ENCODE data around the gene SF1.

SF1 gene

DNA sequence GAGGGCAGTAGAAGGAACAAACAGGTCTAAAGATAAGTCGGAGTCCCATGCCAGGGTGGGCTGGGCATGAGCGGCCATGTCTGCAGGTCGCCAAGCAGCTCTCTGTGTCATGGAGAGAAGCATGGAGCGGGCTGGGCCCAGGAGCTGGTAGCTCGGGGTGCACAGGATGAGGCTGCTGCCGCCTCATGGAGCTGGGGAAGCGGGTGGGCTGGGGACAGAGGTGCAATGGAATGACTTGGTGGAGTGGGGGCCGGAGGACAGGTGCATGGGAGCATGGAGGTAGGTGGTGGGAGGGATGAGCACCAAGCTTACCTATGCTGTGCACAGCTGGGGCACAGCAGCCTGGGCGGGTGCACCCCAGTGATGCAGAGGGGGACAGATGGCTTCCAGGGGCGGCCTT is 58.9 kb downstream of the SF1 start:
- Histone ChIP-seq H3K27ac (replicated peaks) (no peak overlapping the region), H3K27me3 (ENCODE audit: insufficient read depth, poor library complexity, severe bottlenecking) (peaks cover 35% of the 10 kb centered on the region), H3K4me3 (replicated peaks; ENCODE audit: insufficient read depth, low read length) (no peak overlapping the region)
- TF ChIP-seq, protein P1, sequence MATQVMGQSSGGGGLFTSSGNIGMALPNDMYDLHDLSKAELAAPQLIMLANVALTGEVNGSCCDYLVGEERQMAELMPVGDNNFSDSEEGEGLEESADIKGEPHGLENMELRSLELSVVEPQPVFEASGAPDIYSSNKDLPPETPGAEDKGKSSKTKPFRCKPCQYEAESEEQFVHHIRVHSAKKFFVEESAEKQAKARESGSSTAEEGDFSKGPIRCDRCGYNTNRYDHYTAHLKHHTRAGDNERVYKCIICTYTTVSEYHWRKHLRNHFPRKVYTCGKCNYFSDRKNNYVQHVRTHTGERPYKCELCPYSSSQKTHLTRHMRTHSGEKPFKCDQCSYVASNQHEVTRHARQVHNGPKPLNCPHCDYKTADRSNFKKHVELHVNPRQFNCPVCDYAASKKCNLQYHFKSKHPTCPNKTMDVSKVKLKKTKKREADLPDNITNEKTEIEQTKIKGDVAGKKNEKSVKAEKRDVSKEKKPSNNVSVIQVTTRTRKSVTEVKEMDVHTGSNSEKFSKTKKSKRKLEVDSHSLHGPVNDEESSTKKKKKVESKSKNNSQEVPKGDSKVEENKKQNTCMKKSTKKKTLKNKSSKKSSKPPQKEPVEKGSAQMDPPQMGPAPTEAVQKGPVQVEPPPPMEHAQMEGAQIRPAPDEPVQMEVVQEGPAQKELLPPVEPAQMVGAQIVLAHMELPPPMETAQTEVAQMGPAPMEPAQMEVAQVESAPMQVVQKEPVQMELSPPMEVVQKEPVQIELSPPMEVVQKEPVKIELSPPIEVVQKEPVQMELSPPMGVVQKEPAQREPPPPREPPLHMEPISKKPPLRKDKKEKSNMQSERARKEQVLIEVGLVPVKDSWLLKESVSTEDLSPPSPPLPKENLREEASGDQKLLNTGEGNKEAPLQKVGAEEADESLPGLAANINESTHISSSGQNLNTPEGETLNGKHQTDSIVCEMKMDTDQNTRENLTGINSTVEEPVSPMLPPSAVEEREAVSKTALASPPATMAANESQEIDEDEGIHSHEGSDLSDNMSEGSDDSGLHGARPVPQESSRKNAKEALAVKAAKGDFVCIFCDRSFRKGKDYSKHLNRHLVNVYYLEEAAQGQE (IDR thresholded peaks at IDR 0.05; ENCODE audit: insufficient replicate concordance, low read depth) = no peak
- TF ChIP-seq SPI1 (IDR thresholded peaks at IDR 0.05; ENCODE audit: borderline replicate concordance, low read depth) = no peak
- no peak for TF ChIP-seq POLR2AphosphoS5 (IDR thresholded peaks at IDR 0.05; ENCODE audit: low read depth)
- no peak for TF ChIP-seq GABPA (IDR thresholded peaks at IDR 0.05; ENCODE audit: low read depth)
- TF ChIP-seq, protein P2, sequence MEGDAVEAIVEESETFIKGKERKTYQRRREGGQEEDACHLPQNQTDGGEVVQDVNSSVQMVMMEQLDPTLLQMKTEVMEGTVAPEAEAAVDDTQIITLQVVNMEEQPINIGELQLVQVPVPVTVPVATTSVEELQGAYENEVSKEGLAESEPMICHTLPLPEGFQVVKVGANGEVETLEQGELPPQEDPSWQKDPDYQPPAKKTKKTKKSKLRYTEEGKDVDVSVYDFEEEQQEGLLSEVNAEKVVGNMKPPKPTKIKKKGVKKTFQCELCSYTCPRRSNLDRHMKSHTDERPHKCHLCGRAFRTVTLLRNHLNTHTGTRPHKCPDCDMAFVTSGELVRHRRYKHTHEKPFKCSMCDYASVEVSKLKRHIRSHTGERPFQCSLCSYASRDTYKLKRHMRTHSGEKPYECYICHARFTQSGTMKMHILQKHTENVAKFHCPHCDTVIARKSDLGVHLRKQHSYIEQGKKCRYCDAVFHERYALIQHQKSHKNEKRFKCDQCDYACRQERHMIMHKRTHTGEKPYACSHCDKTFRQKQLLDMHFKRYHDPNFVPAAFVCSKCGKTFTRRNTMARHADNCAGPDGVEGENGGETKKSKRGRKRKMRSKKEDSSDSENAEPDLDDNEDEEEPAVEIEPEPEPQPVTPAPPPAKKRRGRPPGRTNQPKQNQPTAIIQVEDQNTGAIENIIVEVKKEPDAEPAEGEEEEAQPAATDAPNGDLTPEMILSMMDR (IDR thresholded peaks at IDR 0.05; ENCODE audit: insufficient read depth, low read length) = no peak
- DNase-seq (ENCODE audit: low read depth in 1 of 2, low spot score in 1 of 2) = no peak

- TF ChIP-seq, protein P2 (IDR thresholded peaks at IDR 0.05; ENCODE audit: insufficient read depth, low read length) = no peak
- TF ChIP-seq SPI1 (IDR thresholded peaks at IDR 0.05; ENCODE audit: borderline replicate concordance, low read depth) (no peak), POLR2AphosphoS5 (IDR thresholded peaks at IDR 0.05; ENCODE audit: low read depth) (no peak), GABPA (IDR thresholded peaks at IDR 0.05; ENCODE audit: low read depth) (no peak)
- TF ChIP-seq, protein P1 (IDR thresholded peaks at IDR 0.05; ENCODE audit: insufficient replicate concordance, low read depth) = no peak
- peaks cover 41% of the 10 kb centered on the region for H3K27me3 ChIP-seq (ENCODE audit: insufficient read depth, poor library complexity, severe bottlenecking)
- no peak overlapping the region for H3K27ac ChIP-seq (replicated peaks)
- H3K4me3 ChIP-seq (replicated peaks; ENCODE audit: insufficient read depth, low read length) = no peak overlapping the region
- DNase-seq (ENCODE audit: low read depth in 1 of 2, low spot score in 1 of 2) = no peak
These were observed 59.6 kb downstream of the SF1 start for GRCh38 chr11:64718780-64719124.

DNA sequence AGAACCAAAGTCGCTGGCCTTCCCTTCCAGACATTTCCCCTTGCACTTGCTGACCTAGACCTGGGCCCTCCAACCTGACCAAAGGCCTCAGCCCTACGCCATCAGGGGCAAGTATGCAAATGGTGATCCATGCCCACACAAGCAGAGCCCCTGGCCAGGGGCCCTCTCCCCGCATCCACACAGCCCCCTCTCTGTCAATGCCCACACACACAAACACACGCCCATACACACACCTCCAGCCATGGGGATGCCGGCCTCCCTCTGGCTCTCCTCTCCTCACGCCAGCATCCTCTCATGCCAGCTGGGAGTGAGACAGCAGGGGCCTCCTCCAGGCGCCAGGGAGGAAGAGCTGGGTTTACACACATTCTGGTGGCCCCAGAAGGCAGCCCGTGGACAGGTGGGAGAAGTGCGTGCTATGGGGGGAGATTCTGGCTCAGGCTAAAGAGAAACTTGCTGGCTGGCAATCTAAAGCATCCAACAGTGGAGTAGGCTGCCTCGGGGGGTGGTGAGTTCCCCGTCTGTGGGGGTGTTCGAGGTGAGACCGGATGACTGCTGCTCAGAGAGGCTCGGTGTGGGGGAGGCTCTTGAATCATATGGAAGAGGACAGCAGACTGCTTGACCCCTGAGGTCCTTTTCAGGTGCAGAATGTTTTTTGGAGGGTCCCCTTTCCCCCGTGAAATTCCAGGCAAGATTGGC is 60.1 kb downstream of the SF1 start:
- TF ChIP-seq SPI1 (IDR thresholded peaks at IDR 0.05; ENCODE audit: borderline replicate concordance, low read depth) (no peak), GABPA (IDR thresholded peaks at IDR 0.05; ENCODE audit: low read depth) (no peak), POLR2AphosphoS5 (IDR thresholded peaks at IDR 0.05; ENCODE audit: low read depth) (no peak)
- TF ChIP-seq, protein P1 (IDR thresholded peaks at IDR 0.05; ENCODE audit: insufficient replicate concordance, low read depth) = no peak
- TF ChIP-seq, protein P2 (IDR thresholded peaks at IDR 0.05; ENCODE audit: insufficient read depth, low read length) = no peak
- peaks cover 41% of the 10 kb centered on the region for H3K27me3 ChIP-seq (ENCODE audit: insufficient read depth, poor library complexity, severe bottlenecking)
- no peak for DNase-seq (ENCODE audit: low read depth in 1 of 2, low spot score in 1 of 2)
- H3K27ac ChIP-seq (replicated peaks) = no peak overlapping the region
- no peak overlapping the region for H3K4me3 ChIP-seq (replicated peaks; ENCODE audit: insufficient read depth, low read length)

All from HL-60 (cell line).